SK-N-SH treated with all-trans-retinoic acid at 6 μM for 48 hours (cell line): Measurements from ENCODE around the gene TSEN54.

ENCODE experiments used
- ARNTL ChIP-seq: fragments of 450-650 bp; formaldehyde crosslinking; IDR thresholded peaks from 2 replicates; pipeline ENCODE4 v1.5.0; 2020; ENCODE audit warnings: low read depth, mild to moderate bottlenecking, moderate library complexity, borderline replicate concordance
- BACH2 ChIP-seq: fragments of 250-450 bp; sonication (Bioruptor Pico); IDR thresholded peaks from 2 replicates; pipeline ENCODE4 v1.9.0; 2021; ENCODE audit warnings: mild to moderate bottlenecking, borderline replicate concordance
- ISL1 ChIP-seq: fragments of 250-450 bp; sonication (Bioruptor Pico); IDR thresholded peaks from 2 replicates; pipeline ENCODE4 v2.1.2; 2022; ENCODE audit warnings: mild to moderate bottlenecking, moderate library complexity
- PPARA ChIP-seq: fragments of 250-450 bp; sonication (Bioruptor Pico); IDR thresholded peaks from 2 replicates; pipeline ENCODE4 v1.5.0; 2020; ENCODE audit warnings: mild to moderate bottlenecking, borderline replicate concordance
- RARB ChIP-seq: fragments of 250-450 bp; sonication (Bioruptor Pico); IDR thresholded peaks from 2 replicates; pipeline ENCODE4 v1.8.0; 2021; ENCODE audit warnings: mild to moderate bottlenecking, moderate library complexity
- ZFP3 ChIP-seq: fragments of 250-450 bp; sonication (Bioruptor Pico); IDR thresholded peaks from 2 replicates; pipeline ENCODE4 v1.5.0; 2020; ENCODE audit warnings: mild to moderate bottlenecking, moderate library complexity
- ZNF565 ChIP-seq: fragments of 450-650 bp; formaldehyde crosslinking; conservative IDR thresholded peaks from 2 replicates; pipeline ENCODE4 v1.5.0; 2020; ENCODE audit warnings: low read depth, mild to moderate bottlenecking, moderate library complexity
- ZNF70 ChIP-seq: fragments of 450-650 bp; formaldehyde crosslinking; IDR thresholded peaks from 2 replicates; pipeline ENCODE4 v1.5.0; 2020; ENCODE audit warnings: mild to moderate bottlenecking, moderate library complexity
- ZNF8 ChIP-seq: fragments of 450-650 bp; formaldehyde crosslinking; IDR thresholded peaks from 2 replicates; pipeline ENCODE4 v1.5.0; 2020; ENCODE audit warnings: mild to moderate bottlenecking, moderate library complexity
- TF ChIP-seq, protein P1 (sequence below): fragments of 250-450 bp; sonication (Bioruptor Pico); IDR thresholded peaks from 2 replicates; pipeline ENCODE4 v1.5.1; 2020; ENCODE audit warnings: low read depth, mild to moderate bottlenecking, moderate library complexity
- TF ChIP-seq, protein P2 (sequence below): fragments of 250-450 bp; sonication (Bioruptor Pico); IDR thresholded peaks from 2 replicates; pipeline ENCODE4 v1.8.0; 2020; ENCODE audit warnings: mild to moderate bottlenecking, moderate library complexity, borderline replicate concordance
- TF ChIP-seq, protein P3 (sequence below): fragments of 250-450 bp; sonication (Bioruptor Pico); IDR thresholded peaks from 2 replicates; pipeline ENCODE4 v1.5.0; 2020; ENCODE audit warnings: mild to moderate bottlenecking, moderate library complexity
- TF ChIP-seq, protein P4 (sequence below): fragments of 250-450 bp; sonication (Bioruptor Pico); IDR thresholded peaks from 2 replicates; pipeline ENCODE4 v1.8.0; 2021; ENCODE audit warnings: low read depth, mild to moderate bottlenecking, moderate library complexity, borderline replicate concordance

DNA sequence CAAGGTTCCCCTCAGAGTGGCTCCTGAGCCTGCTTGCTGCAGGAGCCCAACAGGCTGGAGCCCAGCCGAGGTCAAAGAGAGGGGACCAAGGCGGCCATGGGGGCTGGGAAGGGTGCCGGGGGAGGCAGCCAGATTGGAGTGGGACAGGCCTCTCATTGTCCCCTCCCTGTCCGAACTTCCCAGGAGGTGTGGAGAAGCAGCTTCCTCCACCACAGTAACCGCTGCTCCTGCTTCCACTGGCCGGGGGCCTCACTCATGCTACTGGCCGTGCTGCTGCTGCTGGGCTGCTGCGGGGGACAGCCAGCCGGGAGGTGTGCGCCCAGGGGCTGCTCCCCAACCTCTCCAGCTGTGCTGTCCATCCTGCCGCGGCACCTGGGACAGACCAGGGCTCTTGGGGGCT is 30.6 kb upstream of the TSEN54 start:
- TF ChIP-seq ISL1 (CRISPR knock-in tag) (no peak), ARNTL (CRISPR knock-in tag) (no peak), BACH2 (CRISPR knock-in tag) (no peak), PPARA (CRISPR knock-in tag) (no peak), RARB (CRISPR knock-in tag) (no peak), ZNF565 (CRISPR knock-in tag) (no peak), ZNF8 (CRISPR knock-in tag) (no peak), ZFP3 (CRISPR knock-in tag) (no peak), ZNF70 (CRISPR knock-in tag) (no peak)
- TF ChIP-seq, protein P1, sequence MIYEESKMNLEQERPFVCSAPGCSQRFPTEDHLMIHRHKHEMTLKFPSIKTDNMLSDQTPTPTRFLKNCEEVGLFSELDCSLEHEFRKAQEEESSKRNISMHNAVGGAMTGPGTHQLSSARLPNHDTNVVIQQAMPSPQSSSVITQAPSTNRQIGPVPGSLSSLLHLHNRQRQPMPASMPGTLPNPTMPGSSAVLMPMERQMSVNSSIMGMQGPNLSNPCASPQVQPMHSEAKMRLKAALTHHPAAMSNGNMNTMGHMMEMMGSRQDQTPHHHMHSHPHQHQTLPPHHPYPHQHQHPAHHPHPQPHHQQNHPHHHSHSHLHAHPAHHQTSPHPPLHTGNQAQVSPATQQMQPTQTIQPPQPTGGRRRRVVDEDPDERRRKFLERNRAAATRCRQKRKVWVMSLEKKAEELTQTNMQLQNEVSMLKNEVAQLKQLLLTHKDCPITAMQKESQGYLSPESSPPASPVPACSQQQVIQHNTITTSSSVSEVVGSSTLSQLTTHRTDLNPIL (CRISPR knock-in tag): no peak
- TF ChIP-seq, protein P2, sequence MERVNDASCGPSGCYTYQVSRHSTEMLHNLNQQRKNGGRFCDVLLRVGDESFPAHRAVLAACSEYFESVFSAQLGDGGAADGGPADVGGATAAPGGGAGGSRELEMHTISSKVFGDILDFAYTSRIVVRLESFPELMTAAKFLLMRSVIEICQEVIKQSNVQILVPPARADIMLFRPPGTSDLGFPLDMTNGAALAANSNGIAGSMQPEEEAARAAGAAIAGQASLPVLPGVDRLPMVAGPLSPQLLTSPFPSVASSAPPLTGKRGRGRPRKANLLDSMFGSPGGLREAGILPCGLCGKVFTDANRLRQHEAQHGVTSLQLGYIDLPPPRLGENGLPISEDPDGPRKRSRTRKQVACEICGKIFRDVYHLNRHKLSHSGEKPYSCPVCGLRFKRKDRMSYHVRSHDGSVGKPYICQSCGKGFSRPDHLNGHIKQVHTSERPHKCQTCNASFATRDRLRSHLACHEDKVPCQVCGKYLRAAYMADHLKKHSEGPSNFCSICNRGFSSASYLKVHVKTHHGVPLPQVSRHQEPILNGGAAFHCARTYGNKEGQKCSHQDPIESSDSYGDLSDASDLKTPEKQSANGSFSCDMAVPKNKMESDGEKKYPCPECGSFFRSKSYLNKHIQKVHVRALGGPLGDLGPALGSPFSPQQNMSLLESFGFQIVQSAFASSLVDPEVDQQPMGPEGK (CRISPR knock-in tag): no peak
- TF ChIP-seq, protein P3, sequence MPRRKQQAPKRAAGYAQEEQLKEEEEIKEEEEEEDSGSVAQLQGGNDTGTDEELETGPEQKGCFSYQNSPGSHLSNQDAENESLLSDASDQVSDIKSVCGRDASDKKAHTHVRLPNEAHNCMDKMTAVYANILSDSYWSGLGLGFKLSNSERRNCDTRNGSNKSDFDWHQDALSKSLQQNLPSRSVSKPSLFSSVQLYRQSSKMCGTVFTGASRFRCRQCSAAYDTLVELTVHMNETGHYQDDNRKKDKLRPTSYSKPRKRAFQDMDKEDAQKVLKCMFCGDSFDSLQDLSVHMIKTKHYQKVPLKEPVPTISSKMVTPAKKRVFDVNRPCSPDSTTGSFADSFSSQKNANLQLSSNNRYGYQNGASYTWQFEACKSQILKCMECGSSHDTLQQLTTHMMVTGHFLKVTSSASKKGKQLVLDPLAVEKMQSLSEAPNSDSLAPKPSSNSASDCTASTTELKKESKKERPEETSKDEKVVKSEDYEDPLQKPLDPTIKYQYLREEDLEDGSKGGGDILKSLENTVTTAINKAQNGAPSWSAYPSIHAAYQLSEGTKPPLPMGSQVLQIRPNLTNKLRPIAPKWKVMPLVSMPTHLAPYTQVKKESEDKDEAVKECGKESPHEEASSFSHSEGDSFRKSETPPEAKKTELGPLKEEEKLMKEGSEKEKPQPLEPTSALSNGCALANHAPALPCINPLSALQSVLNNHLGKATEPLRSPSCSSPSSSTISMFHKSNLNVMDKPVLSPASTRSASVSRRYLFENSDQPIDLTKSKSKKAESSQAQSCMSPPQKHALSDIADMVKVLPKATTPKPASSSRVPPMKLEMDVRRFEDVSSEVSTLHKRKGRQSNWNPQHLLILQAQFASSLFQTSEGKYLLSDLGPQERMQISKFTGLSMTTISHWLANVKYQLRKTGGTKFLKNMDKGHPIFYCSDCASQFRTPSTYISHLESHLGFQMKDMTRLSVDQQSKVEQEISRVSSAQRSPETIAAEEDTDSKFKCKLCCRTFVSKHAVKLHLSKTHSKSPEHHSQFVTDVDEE (CRISPR knock-in tag): no peak
- TF ChIP-seq, protein P4, sequence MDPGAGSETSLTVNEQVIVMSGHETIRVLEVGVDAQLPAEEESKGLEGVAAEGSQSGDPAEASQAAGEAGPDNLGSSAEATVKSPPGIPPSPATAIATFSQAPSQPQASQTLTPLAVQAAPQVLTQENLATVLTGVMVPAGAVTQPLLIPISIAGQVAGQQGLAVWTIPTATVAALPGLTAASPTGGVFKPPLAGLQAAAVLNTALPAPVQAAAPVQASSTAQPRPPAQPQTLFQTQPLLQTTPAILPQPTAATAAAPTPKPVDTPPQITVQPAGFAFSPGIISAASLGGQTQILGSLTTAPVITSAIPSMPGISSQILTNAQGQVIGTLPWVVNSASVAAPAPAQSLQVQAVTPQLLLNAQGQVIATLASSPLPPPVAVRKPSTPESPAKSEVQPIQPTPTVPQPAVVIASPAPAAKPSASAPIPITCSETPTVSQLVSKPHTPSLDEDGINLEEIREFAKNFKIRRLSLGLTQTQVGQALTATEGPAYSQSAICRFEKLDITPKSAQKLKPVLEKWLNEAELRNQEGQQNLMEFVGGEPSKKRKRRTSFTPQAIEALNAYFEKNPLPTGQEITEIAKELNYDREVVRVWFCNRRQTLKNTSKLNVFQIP (CRISPR knock-in tag): no peak
